CD4-positive, alpha-beta T cell treated with Interleukin-10 for 1 hour (primary cell): ENCODE measurements around the gene SEC23A.
A peak's percentile ranks its signal among the peaks of the same experiment; 100 is the strongest.
"Not testable (repeated sequence)": the region's sequence is repeated elsewhere in the genome, so short reads cannot be mapped to it uniquely, and the experiment has no call there.

ENCODE experiments used
- DNase-seq: peaks from one replicate; pipeline ENCODE4 v3.0.0-alpha.2; 2020

Gene SEC23A

GRCh38 chr14:39090548-39091111 is 12.4 kb downstream of the SEC23A start:
- DNase-seq: no peak

GRCh38 chr14:39087493-39087892 is 15.5 kb downstream of the SEC23A start:
- no peak for DNase-seq

GRCh38 chr14:39085933-39086332 is 17.1 kb downstream of the SEC23A start:
- DNase-seq: no peak

GRCh38 chr14:39083127-39083526 is 19.9 kb downstream of the SEC23A start:
- DNase-seq: no peak

GRCh38 chr14:39080886-39081285 is 22.1 kb downstream of the SEC23A start:
- DNase-seq: no peak

GRCh38 chr14:39071096-39071495 is 31.9 kb downstream of the SEC23A start:
- no peak for DNase-seq

- no peak for DNase-seq
These were observed 33.1 kb downstream of the SEC23A start for GRCh38 chr14:39069923-39070322.

- DNase-seq: not testable (repeated sequence)
These were observed 33.7 kb downstream of the SEC23A start for GRCh38 chr14:39069169-39069805.

- no peak for DNase-seq
These were observed 42.1 kb downstream of the SEC23A start for GRCh38 chr14:39060818-39061437.

GRCh38 chr14:39055786-39056474 is 47.1 kb downstream of the SEC23A start:
- peak; percentile 2 for DNase-seq

GRCh38 chr14:39052869-39053454 is 50.1 kb downstream of the SEC23A start:
- not testable (repeated sequence) for DNase-seq

GRCh38 chr14:39050389-39050788 is 52.6 kb downstream of the SEC23A start:
- DNase-seq: no peak

- DNase-seq: not testable (repeated sequence)
These were observed 57.1 kb downstream of the SEC23A start for GRCh38 chr14:39045889-39046288.

GRCh38 chr14:39043352-39043943 is 59.6 kb downstream of the SEC23A start:
- DNase-seq: no peak

- DNase-seq: no peak
These were observed 62.5 kb downstream of the SEC23A start for GRCh38 chr14:39040529-39040928.

GRCh38 chr14:39038542-39038941 is 64.5 kb downstream of the SEC23A start:
- DNase-seq: no peak

- DNase-seq: no peak
These were observed 66.3 kb downstream of the SEC23A start for GRCh38 chr14:39036760-39037159.

GRCh38 chr14:39035336-39035735 is 67.7 kb downstream of the SEC23A start:
- no peak for DNase-seq

- DNase-seq: no peak
These were observed 68.3 kb downstream of the SEC23A start for GRCh38 chr14:39034481-39035296.

- DNase-seq: no peak
These were observed 69.7 kb downstream of the SEC23A start for GRCh38 chr14:39033371-39033770.

GRCh38 chr14:39030209-39030608 is 72.8 kb downstream of the SEC23A start:
- no peak for DNase-seq

- no peak for DNase-seq
These were observed 73.2 kb downstream of the SEC23A start for GRCh38 chr14:39029789-39030188.
